Left kidney (tissue), 8 donors: ENCODE results near the gene UBB. TPM values are rescaled to one million over a fixed set of nuclear protein-coding genes. Genes with fewer than 3 reads are reported as not detected.

ENCODE experiments used
- DNase-seq: peaks from one replicate; pipeline ENCODE4 v3.0.0-alpha.2; 2013
- long read RNA-seq, 8 donors: transcript quantifications; one replicate each; lab custom pipeline, GENCODE V29; 2026
- polyA plus RNA-seq: library from polyadenylated mRNA; unstranded; fragments of 120-200 nt; gene quantifications from one replicate; pipeline ENCODE4 v1.2.1, GENCODE V29; 2013; ENCODE audit not compliant: insufficient read length

UBB gene
- polyA plus RNA-seq, result 1,960 TPM
- long read RNA-seq, donor 1, transcript UBB-201 (2 exons, 1,225 nt), result major isoform, 771 of 801 reads
- long read RNA-seq, donor 1, transcript UBB-203 (2 exons, 1,012 nt), result minor isoform, 10 of 801 reads
- long read RNA-seq, donor 1, partial matches to known transcripts, result 10 of 801 reads
- long read RNA-seq, donor 1, other reads (novel, unspliced or antisense), result 6 of 801 reads
- long read RNA-seq, donor 2, transcript UBB-201 (2 exons, 1,225 nt), result major isoform, 791 of 802 reads
- long read RNA-seq, donor 2, transcript UBB-203 (2 exons, 1,012 nt), result minor isoform, 7 of 802 reads
- long read RNA-seq, donor 2, partial matches to known transcripts, result 0 of 802 reads
- long read RNA-seq, donor 2, other reads (novel, unspliced or antisense), result 0 of 802 reads
- long read RNA-seq, donor 3, transcript UBB-201 (2 exons, 1,225 nt), result major isoform, 666 of 674 reads
- long read RNA-seq, donor 3, partial matches to known transcripts, result 0 of 674 reads
- long read RNA-seq, donor 3, other reads (novel, unspliced or antisense), result 0 of 674 reads
- long read RNA-seq, donor 4, transcript UBB-201 (2 exons, 1,225 nt), result major isoform, 89 of 91 reads
- long read RNA-seq, donor 4, partial matches to known transcripts, result 0 of 91 reads
- long read RNA-seq, donor 4, other reads (novel, unspliced or antisense), result 0 of 91 reads
- long read RNA-seq, donor 5, transcript UBB-201 (2 exons, 1,225 nt), result major isoform, 1,690 of 1,736 reads
- long read RNA-seq, donor 5, transcript UBB-203 (2 exons, 1,012 nt), result minor isoform, 18 of 1,736 reads
- long read RNA-seq, donor 5, partial matches to known transcripts, result 12 of 1,736 reads
- long read RNA-seq, donor 5, other reads (novel, unspliced or antisense), result 10 of 1,736 reads
- long read RNA-seq, donor 6, transcript UBB-203 (2 exons, 1,012 nt), result minor isoform, 15 of 751 reads
- long read RNA-seq, donor 6, transcript UBB-201 (2 exons, 1,225 nt), result major isoform, 721 of 751 reads
- long read RNA-seq, donor 6, partial matches to known transcripts, result 9 of 751 reads
- long read RNA-seq, donor 6, other reads (novel, unspliced or antisense), result 0 of 751 reads
- long read RNA-seq, donor 7, transcript UBB-201 (2 exons, 1,225 nt), result major isoform, 1,095 of 1,125 reads
- long read RNA-seq, donor 7, transcript UBB-207 (2 exons, 477 nt), result minor isoform, 6 of 1,125 reads
- long read RNA-seq, donor 7, transcript UBB-203 (2 exons, 1,012 nt), result minor isoform, 14 of 1,125 reads
- long read RNA-seq, donor 7, partial matches to known transcripts, result 0 of 1,125 reads
- long read RNA-seq, donor 7, other reads (novel, unspliced or antisense), result 7 of 1,125 reads
- long read RNA-seq, donor 8, transcript UBB-201 (2 exons, 1,225 nt), result major isoform, 393 of 403 reads
- long read RNA-seq, donor 8, transcript UBB-203 (2 exons, 1,012 nt), result minor isoform, 6 of 403 reads
- long read RNA-seq, donor 8, partial matches to known transcripts, result 0 of 403 reads
- long read RNA-seq, donor 8, other reads (novel, unspliced or antisense), result 0 of 403 reads

DNA sequence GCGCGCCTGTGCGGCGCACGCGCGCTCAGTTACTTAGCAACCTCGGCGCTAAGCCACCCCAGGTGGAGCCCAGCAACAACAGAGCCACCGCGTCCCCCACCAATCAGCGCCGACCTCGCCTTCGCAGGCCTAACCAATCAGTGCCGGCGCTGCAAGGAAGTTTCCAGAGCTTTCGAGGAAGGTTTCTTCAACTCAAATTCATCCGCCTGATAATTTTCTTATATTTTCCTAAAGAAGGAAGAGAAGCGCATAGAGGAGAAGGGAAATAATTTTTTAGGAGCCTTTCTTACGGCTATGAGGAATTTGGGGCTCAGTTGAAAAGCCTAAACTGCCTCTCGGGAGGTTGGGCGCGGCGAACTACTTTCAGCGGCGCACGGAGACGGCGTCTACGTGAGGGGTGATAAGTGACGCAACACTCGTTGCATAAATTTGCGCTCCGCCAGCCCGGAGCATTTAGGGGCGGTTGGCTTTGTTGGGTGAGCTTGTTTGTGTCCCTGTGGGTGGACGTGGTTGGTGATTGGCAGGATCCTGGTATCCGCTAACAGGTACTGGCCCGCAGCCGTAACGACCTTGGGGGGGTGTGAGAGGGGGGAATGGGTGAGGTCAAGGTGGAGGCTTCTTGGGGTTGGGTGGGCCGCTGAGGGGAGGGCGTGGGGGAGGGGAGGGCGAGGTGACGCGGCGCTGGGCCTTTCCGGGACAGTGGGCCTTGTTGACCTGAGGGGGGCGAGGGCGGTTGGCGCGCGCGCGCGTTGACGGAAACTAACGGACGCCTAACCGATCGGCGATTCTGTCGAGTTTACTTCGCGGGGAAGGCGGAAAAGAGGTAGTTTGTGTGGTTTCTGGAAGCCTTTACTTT lies at the start of gene UBB:
UBB (plus strand) TSS at position 452 of the 856 bp plus-strand sequence. CDS start 817 bp downstream, outside the sequence.
- peak; percentile 96 for DNase-seq

DNA sequence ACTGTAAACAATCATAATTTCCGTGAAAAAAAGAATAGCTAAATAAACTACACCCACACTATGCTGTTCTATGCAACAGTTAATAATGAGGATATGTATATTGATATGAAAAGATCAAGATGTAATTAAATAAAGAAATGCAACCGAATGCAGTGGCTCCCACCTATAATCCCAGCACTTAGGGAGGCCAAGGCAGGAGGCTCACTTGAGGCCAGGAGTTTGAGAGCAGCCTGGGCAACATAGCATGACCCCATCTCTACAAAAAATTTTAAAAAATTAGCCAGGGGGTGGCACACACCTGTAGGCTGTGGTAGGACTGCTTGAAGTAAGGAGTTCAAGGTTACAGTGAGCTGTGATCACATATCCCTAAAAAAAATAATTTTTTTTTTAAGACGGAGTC lies 42.5 kb upstream of the UBB start:
- no peak for DNase-seq

DNA sequence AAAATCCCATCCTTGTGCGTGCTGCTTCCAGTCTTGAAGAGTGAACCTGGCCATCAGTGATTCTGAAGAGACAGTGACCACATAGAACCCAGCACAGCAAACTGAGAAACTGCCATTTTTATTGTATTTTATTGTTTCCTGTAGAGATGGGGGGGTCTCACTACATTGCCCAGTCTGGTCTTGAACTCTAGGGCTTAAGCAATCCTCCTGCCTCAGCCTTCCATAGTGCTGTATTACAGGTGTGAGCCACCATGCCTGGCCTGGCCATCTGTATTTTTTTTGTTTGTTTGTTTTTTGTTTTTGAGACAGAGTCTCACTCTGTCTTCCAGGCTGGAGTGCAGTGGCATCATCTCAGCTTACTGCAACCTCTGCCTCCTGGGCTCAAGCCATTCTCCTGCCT lies 41.5 kb upstream of the UBB start:
- DNase-seq, result no peak

DNA sequence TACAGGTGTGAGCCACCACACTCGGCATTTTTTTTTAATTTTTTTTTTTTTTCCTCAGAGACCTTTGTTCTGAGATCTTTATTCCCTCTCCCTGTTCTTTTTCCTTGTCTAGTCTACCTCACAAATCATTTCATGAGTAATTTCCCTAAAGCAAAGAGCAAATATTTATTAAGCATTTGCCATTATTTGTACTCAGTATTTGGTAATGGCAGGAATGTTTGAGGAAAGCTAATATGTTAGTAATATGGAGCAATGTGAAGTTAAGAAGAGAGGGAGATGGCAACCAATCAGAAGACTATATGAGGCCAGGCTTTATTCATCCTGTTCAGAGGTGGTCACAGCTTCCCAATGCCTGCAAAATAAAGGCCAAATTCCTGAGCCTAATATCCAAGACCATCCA lies 40.9 kb upstream of the UBB start:
- no peak for DNase-seq

DNA sequence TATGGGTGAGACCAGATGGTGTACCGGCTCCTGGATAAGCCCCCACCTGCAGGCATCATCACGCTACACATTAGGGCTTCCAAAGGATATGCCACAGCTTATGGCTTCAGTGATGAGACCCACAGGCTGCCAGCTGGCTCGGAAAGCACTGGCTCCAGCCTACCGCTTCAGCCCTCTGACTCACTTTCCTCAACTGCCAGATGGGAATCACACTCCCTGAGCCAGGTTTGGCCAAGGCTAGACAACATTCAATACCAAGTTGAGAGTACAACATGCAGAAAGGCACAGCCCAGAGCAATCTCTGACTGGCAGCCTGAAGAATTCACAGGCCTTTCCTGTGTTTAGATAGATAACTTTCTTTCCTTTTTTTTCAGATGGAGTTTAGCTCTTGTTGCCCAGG lies 37.9 kb upstream of the UBB start:
- DNase-seq, result no peak

DNA sequence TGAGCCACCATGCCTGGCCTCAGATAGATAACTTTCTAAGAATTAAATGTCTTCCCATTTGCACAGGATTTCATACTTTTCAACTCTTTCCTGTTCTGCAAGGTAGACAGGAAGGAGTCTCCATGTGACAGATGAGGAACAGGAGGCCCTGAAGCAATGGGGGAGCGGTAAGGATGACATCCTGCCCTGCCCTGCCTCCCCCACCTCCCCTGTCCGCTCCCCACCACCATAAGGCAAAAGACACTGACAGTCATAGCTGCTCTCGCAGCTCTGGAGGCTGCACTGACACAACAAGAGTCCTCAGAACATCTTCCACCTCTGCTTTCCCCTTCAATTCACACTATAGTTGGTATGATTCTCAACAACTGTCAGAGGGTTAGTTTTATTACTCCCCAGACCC lies 37.3 kb upstream of the UBB start:
- no peak for DNase-seq

DNA sequence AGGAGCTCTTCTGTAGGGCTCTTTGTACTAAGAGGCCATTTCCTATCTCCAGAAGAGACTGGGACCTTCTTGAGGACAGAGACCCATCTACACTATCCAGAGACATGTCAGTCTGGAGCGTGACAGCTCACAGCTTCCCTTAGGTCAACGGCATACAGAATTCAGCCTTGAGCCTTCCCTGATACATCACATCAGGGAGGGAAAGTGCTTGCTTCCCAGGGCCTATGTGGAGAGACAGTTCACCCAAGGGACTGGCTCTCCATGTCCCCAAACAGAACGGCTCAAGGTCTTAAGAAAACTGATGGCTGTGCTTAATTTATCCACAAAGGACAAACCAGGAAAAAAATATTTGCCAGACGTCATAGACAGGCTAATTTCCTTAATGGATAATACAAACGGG lies 35.3 kb upstream of the UBB start:
- no peak for DNase-seq

DNA sequence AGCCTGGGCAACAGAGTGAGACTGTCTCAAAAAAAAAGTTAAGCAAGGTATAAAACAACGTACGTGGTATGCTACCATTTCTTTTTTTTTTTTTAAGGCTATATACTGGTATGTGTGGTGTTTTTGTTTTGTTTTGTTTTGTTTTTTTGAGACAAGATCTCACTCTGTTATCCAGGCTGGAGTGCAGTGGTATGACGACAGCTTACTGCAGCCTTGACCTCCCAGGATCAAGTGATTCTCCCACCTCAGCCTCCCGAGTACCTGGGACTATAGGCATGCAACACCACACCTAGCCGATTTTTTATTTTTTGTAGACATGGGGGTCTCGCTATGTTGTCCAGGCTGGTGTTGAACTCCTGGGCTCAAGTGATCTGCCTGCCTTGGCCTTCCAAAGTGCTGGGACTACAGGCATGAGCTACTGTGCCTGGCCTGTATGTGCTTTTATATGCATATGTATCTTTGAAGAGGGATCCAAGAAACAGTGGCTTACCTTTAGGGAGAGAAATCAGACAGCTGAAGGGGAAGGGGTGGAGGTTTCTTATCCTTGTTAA lies 34.1 kb upstream of the UBB start:
- DNase-seq, result no peak

DNA sequence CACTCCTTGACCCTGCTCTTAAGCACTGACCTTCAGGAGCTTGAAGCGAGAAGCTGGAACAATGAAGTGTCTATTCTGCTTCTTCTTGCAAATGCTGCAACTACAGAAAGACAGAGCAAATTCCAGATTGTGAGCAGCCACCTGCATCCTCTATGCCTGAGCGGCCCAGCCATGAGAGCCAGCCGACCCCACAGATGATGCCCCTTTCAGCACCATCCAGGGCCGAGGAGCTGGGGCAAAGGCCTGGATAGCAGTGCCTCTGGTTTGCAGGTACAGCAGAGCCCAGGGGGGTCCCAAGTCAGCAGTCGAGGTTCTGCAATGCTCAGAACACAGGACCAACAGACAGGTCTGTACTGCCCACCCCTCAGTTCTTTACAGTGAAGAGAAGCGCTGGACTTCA lies 32.3 kb upstream of the UBB start:
- DNase-seq, result no peak

DNA sequence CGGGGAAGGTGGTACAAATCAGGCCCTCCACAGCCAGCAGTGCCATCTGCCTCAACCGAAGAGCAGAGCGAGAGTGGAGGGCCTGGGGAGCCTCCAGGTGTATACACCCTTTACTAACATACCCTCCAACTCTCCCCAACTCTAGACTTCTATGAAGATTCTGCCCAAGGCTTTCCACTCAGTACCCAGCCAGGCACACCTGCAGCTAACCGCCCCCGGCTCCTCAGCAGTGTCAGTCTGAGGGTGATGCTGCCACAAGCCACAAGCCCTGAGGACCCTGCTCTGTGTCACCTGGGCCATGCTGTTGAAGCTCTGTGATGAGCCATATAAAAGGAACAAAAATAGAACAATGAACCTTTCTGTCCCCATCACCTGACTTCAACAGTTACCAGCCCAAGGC lies 31.5 kb upstream of the UBB start:
- no peak for DNase-seq

DNA sequence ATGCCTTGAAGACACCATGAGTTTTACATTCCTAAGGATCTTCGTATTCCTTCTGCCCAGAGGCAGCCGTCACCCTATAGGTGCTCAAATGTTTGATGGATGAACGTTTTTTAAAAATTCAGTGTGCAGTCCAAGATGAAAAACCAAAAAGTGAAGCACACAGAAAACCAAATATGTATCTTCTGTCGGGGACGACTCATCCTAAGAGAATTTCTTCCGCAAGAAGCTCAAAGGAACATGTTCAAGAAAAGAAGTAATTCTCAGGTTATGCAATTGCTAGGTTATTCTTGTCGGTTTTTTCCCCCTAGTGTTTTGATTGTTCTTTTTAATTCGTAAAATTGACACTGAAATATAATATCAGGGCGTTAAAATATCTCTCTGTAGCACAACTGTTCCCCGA lies 29.1 kb upstream of the UBB start:
- DNase-seq, result no peak

DNA sequence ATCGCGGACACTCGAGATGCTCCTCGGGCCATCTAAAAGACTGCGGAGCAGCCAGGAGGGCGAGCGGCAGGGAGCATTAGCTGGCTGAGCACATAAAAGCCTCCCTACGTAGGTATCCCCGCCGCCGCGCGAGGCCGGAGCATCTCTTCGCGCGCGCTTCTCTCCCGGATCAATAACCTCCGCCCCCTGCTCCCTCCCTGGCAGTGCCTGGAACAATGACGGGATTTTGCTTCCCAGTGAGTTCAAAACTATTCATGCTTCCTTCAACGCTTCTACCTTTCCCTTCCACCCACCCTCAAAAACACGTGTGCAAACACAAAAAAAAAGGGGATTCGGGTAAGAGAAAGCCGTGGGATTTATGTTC lies 28.6 kb upstream of the UBB start:
- peak; percentile 46 for DNase-seq

DNA sequence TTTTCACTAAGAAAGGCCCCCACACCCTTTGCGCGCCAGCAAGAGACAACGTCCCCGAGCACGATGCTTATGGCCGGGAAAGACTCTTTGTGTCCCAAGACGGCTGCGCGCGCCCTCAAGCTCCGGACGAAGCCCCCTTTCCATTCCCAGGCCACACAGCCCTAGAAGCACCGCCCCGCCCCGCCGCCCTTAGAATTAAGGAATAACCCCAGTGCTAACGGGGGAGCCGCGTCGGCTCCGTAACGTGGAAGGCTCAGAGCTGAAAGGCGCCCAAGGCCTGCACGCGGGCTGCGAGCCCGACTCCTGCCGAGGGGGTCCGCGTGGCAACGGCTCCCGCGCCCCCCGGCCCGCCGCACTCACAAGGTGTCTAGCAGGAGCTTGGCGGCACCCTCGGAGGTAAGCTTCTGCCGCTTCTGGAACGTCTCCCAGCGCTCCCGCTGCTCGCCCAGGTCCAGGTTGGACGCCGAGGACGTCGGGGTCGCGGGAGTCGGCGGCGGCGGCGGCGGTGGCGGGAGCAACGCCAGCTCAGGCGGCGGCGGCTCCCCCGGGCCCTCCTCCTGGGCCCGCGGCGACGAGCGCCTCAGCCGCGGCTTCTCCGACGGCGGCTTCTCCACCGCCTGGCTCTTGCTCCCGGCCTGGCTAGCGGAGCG lies 28.1 kb upstream of the UBB start:
- DNase-seq, result peak; percentile 27

DNA sequence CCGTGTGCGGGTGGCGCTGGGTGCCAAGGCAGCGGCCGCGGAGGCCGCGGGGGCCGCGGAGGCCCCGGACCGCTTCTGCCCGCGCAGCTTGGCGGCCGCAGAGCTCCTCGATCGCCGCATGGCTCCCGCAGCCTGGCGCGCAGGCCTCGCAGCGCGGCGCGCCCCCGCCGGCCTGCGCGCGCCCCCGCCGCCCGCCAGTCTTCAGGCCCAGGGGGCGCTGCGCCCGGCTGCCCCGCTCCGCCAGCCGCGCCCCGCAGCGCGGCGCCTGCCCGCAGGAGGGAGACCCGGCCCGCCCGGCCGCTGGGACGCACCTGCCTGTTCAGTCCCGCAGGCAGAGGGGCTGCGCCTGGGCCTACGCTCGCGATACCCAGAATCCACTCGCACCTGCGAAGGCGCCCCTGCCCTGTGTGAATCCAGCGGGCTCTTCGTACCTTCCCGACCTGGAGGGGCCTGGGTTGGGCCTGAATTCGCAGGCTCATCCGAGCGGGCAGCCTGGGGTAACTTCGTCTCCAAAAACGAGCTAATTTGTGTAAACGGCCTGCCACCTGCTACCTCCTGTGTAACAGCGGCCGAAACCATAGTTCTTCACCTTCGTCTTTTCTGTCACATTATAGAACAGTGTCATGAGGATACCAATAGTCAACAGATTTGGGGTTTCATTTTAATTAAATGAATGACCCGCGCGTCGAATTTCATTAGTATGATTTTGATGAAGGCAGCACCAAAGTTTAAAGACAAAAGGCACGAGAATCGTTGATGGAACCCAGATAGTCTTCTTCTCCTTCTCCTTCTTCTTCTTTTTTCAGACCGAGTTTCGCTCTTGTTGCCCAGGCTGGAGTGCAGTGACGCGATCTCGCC lies 27.3 kb upstream of the UBB start, which contains the start of gene CENPV:
CENPV (minus strand) TSS at position 153 of the 858 bp plus-strand sequence; CDS start at position 120, 33 bp downstream.
- peak; percentile 42 for DNase-seq

DNA sequence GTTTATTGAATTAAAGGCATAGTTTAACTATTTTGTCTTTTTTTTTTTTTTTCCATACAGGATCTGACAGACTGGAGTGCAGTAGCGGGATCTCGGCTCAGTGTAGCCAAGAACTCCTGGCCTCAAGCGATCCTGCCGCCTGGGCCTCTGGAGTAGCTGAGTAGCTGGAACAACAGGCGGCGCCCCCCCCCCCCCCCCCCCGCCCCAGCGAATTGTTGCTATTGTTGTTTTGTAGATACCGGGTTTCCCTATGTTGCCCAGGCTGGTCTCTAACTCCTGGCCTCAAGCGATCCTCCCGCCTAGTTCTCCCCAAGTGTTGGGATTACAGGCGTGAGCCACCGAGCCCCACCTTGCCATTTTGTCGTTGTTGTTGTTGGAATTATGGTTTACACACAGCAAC lies 26.3 kb upstream of the UBB start:
- no peak for DNase-seq

DNA sequence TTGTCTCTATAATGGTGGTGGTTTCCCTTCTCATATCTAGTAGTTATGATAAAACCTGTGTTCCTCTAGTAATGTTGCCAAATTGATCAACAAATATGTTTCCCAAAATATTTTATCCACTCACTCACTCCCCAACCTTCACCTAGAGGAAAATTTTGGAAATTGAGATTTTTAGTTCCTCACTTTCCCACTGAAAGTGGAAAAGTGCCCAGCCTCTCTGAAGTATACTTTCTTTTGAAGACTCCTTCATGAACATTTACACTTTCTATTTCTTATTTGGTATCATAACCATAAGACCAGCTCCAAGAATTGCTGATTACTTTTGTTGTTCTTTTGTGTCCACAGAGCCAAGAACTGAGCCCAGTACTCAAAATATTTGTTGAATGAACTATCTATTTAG lies 22.5 kb upstream of the UBB start:
- DNase-seq, result no peak

DNA sequence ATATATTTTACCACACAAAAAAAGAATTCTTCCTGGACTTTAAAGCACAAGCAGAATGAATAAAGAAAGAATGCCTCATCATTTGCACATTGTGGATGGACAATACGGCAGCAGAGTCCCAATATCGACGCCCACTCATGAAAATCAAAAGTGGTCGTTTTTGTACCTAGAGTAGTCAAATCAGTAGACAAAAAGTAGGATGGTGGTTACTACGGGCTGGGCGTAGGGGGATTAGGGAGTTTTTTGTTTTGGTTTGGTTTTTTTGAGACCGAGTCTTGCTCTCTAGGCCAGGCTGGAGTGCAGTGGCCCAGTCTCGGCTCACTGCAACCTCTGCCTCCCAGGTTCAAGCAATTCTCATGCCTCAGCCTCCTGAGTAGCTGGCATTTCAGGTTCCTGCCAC lies 19.0 kb upstream of the UBB start:
- no peak for DNase-seq

DNA sequence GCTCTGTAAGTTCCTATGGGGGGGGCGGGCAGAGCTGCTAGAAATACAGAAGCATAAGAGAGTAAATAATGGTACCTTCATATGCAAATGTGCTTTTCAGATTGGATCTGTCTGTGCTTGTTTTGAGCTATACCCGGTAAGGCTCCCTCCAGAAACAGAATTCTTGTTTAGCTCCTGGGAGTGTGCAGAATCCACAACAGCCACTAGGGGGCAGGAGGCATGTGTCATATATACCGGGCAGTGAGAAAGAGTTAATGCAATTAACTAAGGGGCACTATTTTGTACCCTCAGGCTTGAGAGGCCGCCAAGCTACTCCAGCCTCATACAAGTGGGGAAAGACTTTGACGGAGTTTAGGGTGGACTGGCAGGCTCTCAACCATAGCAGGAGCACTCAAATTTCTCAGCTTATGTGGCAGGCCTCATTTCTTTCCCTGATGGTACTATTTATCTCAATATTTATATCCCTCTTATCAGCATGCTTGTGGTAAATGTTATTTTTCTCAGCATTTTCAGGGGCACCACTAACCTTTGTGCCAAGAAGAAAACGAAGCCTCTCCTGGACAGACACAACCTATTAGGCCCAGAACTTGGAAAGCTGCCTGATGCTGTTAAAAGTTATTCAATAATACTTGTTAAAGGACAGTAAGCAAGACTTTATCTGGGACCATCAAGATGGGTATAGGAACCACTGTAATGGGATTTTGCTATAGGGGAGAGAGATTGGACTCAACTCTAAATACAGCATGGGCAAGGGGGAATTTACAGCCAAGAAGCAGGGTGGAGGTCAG lies 16.9 kb upstream of the UBB start:
- peak; percentile 79 for DNase-seq
